Skeletal muscle satellite cell (primary cell): ENCODE data around the gene PLEKHA1.
A peak's percentile ranks its signal among the peaks of the same experiment; 100 is the strongest.

Experiments
- H3K27me3 ChIP-seq: 2 replicates; pipeline ENCODE4 v1.7.0; 2013; ENCODE audit warnings: low read length; ENCODE audit not compliant: control insufficient read depth, insufficient read depth
- H3K36me3 ChIP-seq: 2 replicates; pipeline ENCODE4 v1.7.0; 2013; ENCODE audit warnings: mild to moderate bottlenecking, control low read depth, low read length; ENCODE audit not compliant: insufficient read depth
- H3K4me1 ChIP-seq: 2 replicates; pipeline ENCODE4 v1.7.0; 2013; ENCODE audit warnings: low read length; ENCODE audit not compliant: control insufficient read depth, insufficient read depth
- H3K4me2 ChIP-seq: 2 replicates; pipeline ENCODE4 v1.7.0; 2013; ENCODE audit warnings: mild to moderate bottlenecking, low read length
- H3K4me3 ChIP-seq: 2 replicates; pipeline ENCODE4 v1.7.0; 2013; ENCODE audit warnings: low read length
- H3K9ac ChIP-seq: 2 replicates; pipeline ENCODE4 v1.7.0; 2013; ENCODE audit warnings: mild to moderate bottlenecking, low read depth, low read length, moderate library complexity
- H3K9me3 ChIP-seq: replicated peaks from 2 replicates; pipeline ENCODE4 v1.7.0; 2013; ENCODE audit warnings: mild to moderate bottlenecking, control low read depth, low read length

The PLEKHA1 gene

GRCh38 chr10:122435212-122435827, 60.8 kb downstream of the PLEKHA1 start:
- no peak overlapping the region for H3K4me2 ChIP-seq
- peaks cover 9% of the 10 kb centered on the region for H3K36me3 ChIP-seq
- no peak overlapping the region for H3K4me3 ChIP-seq
- H3K27me3 ChIP-seq = no peaks in the 10 kb centered on the region
- H3K4me1 ChIP-seq = no peaks in the 10 kb centered on the region
- no peaks in the 10 kb centered on the region for H3K9me3 ChIP-seq
- H3K9ac ChIP-seq = no peak overlapping the region

- no peak overlapping the region for H3K4me2 ChIP-seq
- no peaks in the 10 kb centered on the region for H3K9me3 ChIP-seq
- H3K4me1 ChIP-seq = peaks cover 16% of the 10 kb centered on the region
- no peaks in the 10 kb centered on the region for H3K27me3 ChIP-seq
- no peak overlapping the region for H3K9ac ChIP-seq
- H3K4me3 ChIP-seq = no peak overlapping the region
- H3K36me3 ChIP-seq = no peaks in the 10 kb centered on the region
Observed at GRCh38 chr10:122441961-122442360, 67.5 kb downstream of the PLEKHA1 start.

DNA sequence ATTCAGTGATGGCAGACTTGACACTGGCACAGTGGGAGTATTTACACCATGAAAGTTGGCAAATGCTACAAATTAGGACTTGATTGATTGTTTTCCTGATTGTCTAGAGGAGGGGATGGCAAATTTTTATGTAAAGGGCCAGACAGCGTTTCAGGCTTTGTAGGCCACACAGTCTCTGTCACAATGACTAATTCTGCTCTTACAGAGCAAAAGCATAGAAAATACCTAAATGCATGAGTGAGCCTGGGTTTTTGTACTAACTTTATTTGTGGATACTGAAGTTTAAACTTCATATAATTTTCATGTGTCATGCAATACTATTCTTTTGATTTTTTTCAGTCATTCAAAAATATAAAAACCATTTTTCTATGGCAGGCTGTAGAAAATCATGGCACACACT, 71.0 kb downstream of the PLEKHA1 start:
- Histone ChIP-seq H3K27me3 (no peaks in the 10 kb centered on the region), H3K36me3 (no peaks in the 10 kb centered on the region), H3K9me3 (no peaks in the 10 kb centered on the region), H3K9ac (no peak overlapping the region), H3K4me1 (peaks cover 17% of the 10 kb centered on the region), H3K4me3 (no peak overlapping the region), H3K4me2 (no peak overlapping the region)

DNA sequence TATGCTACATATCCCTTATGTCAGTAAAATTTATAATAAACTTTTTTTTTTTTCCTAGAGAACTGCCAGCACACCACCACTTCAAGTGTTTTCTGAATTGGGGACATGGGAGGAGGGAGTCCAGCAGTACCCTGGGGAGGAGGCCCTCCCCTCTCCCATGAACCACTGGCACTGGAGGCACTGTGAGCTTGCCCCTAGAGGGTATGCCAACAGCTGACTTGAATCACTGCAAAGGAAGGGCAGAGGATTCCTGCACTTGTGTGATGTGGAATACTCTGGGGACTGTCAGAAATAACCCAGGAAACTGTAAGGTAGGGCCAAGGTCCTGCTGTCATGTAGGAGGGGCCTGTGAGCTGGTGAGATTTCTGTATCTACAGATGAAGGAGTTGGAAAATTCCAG, 71.4 kb downstream of the PLEKHA1 start:
- Histone ChIP-seq H3K9me3 (no peaks in the 10 kb centered on the region), H3K4me3 (no peak overlapping the region), H3K27me3 (no peaks in the 10 kb centered on the region), H3K36me3 (no peaks in the 10 kb centered on the region), H3K4me1 (peaks cover 22% of the 10 kb centered on the region), H3K4me2 (no peak overlapping the region), H3K9ac (no peak overlapping the region)

- no peak overlapping the region for H3K9ac ChIP-seq
- H3K9me3 ChIP-seq = no peaks in the 10 kb centered on the region
- no peaks in the 10 kb centered on the region for H3K36me3 ChIP-seq
- H3K4me3 ChIP-seq = no peak overlapping the region
- peaks cover 23% of the 10 kb centered on the region for H3K4me1 ChIP-seq
- H3K4me2 ChIP-seq = no peak overlapping the region
- no peaks in the 10 kb centered on the region for H3K27me3 ChIP-seq
Observed at GRCh38 chr10:122446668-122447423, 72.3 kb downstream of the PLEKHA1 start.

- no peak overlapping the region for H3K4me3 ChIP-seq
- H3K27me3 ChIP-seq = no peaks in the 10 kb centered on the region
- no peak overlapping the region for H3K9ac ChIP-seq
Observed at GRCh38 chr10:122448600-122448999, 74.1 kb downstream of the PLEKHA1 start.

GRCh38 chr10:122449153-122449552, 74.6 kb downstream of the PLEKHA1 start:
- Histone ChIP-seq H3K36me3 (no peaks in the 10 kb centered on the region), H3K9ac (no peak overlapping the region), H3K4me1 (peaks cover 16% of the 10 kb centered on the region), H3K4me3 (no peak overlapping the region), H3K4me2 (no peak overlapping the region), H3K27me3 (no peaks in the 10 kb centered on the region), H3K9me3 (no peaks in the 10 kb centered on the region)

More at GRCh38 chr10:122448600-122448999, 74.1 kb downstream of the PLEKHA1 start:
- H3K9me3 ChIP-seq = no peaks in the 10 kb centered on the region
- H3K36me3 ChIP-seq = no peaks in the 10 kb centered on the region
- H3K4me2 ChIP-seq = no peak overlapping the region
- peaks cover 16% of the 10 kb centered on the region for H3K4me1 ChIP-seq

DNA sequence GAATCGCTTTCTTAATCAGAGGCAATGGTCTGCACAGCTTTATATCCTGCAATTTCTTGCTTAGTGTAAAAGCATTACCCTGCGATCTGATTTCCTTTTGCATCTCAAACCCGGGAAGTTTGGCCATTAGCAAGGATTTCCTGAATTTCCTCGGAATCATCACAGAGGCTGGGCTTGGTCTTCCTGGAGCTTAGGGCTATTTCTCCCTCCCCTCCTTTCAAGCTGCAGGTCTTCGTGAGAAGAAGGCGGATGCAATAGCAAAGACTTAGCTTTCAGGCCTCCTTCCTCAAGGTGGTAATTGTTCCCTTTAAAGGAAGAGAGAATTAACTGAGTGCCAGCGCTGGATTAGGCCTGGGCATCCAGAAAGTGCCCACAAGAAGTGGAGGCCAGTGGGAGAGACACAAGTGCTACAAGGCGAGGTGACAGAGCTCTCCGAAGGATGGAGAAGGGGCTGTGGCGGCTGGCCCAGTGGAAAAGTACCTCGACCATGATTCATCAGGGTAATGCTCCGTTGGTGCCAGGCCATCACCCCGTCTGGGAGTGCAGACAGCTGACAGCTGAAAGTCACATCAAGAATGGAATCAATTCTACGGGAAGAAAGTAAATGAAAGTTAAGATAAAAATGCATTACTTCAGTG, 76.0 kb downstream of the PLEKHA1 start:
- H3K4me3 ChIP-seq = no peak overlapping the region
- H3K27me3 ChIP-seq = no peaks in the 10 kb centered on the region
- H3K4me2 ChIP-seq = peak overlapping the region; percentile 37
- H3K9me3 ChIP-seq = no peaks in the 10 kb centered on the region
- no peak overlapping the region for H3K9ac ChIP-seq
- no peaks in the 10 kb centered on the region for H3K36me3 ChIP-seq
- peaks cover 16% of the 10 kb centered on the region for H3K4me1 ChIP-seq

DNA sequence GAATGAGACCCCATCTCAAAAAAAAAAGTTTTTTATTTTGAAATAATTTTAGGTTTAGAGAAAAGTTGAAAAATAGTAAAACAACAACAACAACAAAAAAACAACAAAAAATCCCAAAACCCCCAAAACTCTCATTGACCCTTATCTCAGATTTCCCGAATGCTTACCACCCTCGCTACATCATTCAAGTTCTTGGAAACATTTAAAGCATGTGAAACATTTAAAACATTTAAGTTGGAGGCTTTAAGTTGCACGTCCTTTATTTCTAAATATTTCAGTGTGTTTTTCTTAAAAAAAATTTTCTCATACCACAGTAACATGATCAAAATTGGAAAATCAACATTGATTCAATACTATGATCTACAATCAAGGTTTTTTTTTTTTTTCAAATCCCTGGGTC, 79.6 kb downstream of the PLEKHA1 start:
- Histone ChIP-seq H3K9ac (no peak overlapping the region), H3K9me3 (no peaks in the 10 kb centered on the region), H3K4me1 (peaks cover 10% of the 10 kb centered on the region), H3K4me2 (no peak overlapping the region), H3K4me3 (no peak overlapping the region), H3K36me3 (no peaks in the 10 kb centered on the region), H3K27me3 (no peaks in the 10 kb centered on the region)

DNA sequence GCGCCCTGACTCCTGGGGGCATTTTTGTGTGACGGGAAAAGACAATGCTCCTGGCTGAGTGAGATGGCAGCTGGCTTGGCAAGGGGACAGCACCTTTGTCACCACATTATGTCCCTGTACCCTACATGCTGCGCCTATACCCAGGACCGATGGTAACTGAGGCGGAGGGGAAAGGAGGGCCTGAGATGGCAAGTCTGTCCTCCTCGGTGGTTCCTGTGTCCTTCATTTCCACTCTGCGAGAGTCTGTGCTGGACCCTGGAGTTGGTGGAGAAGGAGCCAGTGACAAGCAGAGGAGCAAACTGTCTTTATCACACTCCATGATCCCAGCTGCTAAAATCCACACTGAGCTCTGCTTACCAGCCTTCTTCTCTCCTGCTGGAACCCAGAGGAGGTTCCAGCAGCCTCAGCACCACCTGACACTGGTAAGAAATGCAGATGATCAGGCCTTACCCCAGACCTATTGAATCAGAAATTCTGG, 80.1 kb downstream of the PLEKHA1 start, which contains the start of gene ARMS2:
TSS of gene ARMS2 (plus strand) at position 51 of the 478 bp plus-strand sequence. CDS start at position 126, 75 bp downstream.
- Histone ChIP-seq H3K4me1 (peaks cover 13% of the 10 kb centered on the region), H3K9me3 (no peaks in the 10 kb centered on the region), H3K4me3 (no peak within 1 kb of the TSS), H3K4me2 (no peak within 1 kb of the TSS), H3K27me3 (no peaks in the 10 kb centered on the region), H3K36me3 (no peaks in the 10 kb centered on the region), H3K9ac (no peak within 1 kb of the TSS)

- H3K36me3 ChIP-seq = no peaks in the 10 kb centered on the region
- no peak overlapping the region for H3K4me2 ChIP-seq
- no peak overlapping the region for H3K4me3 ChIP-seq
- H3K27me3 ChIP-seq = no peaks in the 10 kb centered on the region
- H3K9me3 ChIP-seq = no peaks in the 10 kb centered on the region
- H3K9ac ChIP-seq = no peak overlapping the region
- H3K4me1 ChIP-seq = peaks cover 19% of the 10 kb centered on the region
Observed at GRCh38 chr10:122455376-122456079, 81.0 kb downstream of the PLEKHA1 start.
